K562 (cell line): ENCODE results near the gene ATP6V0D1.

Source experiments
- HOXB6 ChIP-seq: fragments of 250-450 bp; sonication (Bioruptor Pico); IDR thresholded peaks from 2 replicates; pipeline ENCODE4 v1.5.1; 2022; ENCODE audit warnings: mild to moderate bottlenecking, borderline replicate concordance
- PATZ1 ChIP-seq: fragments of 250-450 bp; sonication (Bioruptor Pico); IDR thresholded peaks from 2 replicates; pipeline ENCODE4 v1.5.0; 2020; ENCODE audit warnings: mild to moderate bottlenecking, borderline replicate concordance
- POLR2A ChIP-seq: fragments of 450-650 bp; conservative IDR thresholded peaks from 2 replicates; pipeline ENCODE4 v1.6.1; 2016
- POLR2AphosphoS5 ChIP-seq: IDR thresholded peaks from 2 replicates; pipeline ENCODE4 v1.6.1; 2011; ENCODE audit warnings: mild to moderate bottlenecking, low read depth, low read length, moderate library complexity; ENCODE audit not compliant: control insufficient read depth, insufficient read depth
- SP1 ChIP-seq: sonication (generic); formaldehyde crosslinking; IDR thresholded peaks from 2 replicates; pipeline ENCODE4 v1.8.1; 2022; ENCODE audit warnings: mild to moderate bottlenecking, missing genetic modification reagents

DNA sequence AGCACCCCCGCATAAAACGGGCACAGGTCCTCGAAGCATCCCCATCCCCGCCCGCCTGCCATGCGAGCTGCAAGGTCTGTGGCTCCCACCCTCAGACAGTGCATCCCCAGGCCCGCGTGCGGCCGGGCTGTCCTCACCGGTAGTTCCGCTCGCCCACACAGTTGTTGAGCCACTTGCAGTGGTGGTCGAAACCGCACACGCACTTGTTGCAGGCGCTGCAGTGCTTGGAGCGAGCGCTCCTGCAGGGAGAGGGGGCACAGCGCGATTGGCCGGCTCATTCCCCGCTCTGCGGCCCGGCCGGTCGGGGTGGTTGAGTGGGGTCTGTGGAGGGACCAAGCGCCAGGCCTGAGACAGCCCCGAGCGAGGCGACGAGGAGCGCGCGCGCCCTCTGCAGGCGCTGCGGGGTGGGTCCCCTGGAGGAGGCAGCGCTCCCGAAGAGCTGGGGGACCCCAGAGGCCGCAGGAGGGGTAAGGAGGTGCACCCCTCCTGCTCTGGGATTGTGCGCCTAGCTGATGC, 81.7 kb downstream of the ATP6V0D1 start:
- TF ChIP-seq SP1 (CRISPR knock-in tag) (peak; percentile 32; the same call in 1 of the 2 replicates), POLR2AphosphoS5 (no peak), HOXB6 (CRISPR knock-in tag) (no peak), PATZ1 (CRISPR knock-in tag) (no peak), POLR2A (no peak)
